ENCODE measurements around the gene SPATA20.

The SPATA20 gene

GRCh38 chr17:50604513-50604912 lies 57.5 kb downstream of the SPATA20 start:
- DNase-seq: no peak

- no peak for DNase-seq
Measured at GRCh38 chr17:50605429-50605828, 58.5 kb downstream of the SPATA20 start.

Data from stimulated activated CD8-positive, alpha-beta memory T cell treated with anti-CD3 and anti-CD28 coated beads, Interleukin-4, amount 100 ng/mL, for 48 hours (primary cell).